GM12874 (cell line): ENCODE measurements around the gene PEX11G.

Source experiments
- TF ChIP-seq, protein P1 (sequence below): IDR thresholded peaks from 2 replicates; pipeline ENCODE4 v1.5.1; 2011; ENCODE audit warnings: low read depth, mild to moderate bottlenecking, control low read depth, low read length, moderate library complexity; ENCODE audit not compliant: insufficient read depth

The PEX11G gene

DNA sequence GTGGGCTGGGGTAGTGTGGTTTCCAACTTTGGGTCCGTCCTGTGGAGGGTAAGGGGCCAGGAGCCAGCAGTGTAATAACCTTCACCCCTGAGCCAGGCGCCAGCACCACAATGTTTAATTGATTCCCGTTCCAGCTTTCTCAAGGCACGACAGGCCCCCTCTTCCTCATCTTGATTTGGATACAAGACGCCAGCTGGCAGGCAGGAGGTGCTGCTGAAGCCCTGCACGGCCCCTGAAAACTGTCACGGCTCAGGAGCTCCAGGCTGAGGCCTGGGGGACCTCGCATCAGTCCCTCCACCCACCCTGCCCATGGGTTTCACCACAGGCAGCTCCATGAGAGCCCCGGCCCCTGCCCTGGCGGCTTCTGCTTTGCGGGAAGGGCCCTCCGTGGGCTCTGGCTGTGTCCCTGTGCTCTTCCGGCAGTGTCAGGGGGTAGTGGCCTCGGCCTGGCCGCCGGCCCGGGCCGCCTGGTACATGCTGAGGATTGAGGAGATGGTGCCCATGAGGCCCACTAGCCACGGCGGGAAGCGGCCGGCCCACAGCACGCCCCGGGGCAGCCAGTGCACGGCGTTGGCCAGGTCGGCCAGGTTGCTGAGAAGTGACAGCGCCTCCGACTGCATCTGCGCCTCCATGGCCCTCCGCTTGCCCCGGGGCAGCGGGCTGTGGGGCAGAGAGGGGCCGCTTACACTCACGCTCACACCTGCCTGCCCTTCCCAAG is 11.9 kb downstream of the PEX11G start:
- TF ChIP-seq, protein P1, sequence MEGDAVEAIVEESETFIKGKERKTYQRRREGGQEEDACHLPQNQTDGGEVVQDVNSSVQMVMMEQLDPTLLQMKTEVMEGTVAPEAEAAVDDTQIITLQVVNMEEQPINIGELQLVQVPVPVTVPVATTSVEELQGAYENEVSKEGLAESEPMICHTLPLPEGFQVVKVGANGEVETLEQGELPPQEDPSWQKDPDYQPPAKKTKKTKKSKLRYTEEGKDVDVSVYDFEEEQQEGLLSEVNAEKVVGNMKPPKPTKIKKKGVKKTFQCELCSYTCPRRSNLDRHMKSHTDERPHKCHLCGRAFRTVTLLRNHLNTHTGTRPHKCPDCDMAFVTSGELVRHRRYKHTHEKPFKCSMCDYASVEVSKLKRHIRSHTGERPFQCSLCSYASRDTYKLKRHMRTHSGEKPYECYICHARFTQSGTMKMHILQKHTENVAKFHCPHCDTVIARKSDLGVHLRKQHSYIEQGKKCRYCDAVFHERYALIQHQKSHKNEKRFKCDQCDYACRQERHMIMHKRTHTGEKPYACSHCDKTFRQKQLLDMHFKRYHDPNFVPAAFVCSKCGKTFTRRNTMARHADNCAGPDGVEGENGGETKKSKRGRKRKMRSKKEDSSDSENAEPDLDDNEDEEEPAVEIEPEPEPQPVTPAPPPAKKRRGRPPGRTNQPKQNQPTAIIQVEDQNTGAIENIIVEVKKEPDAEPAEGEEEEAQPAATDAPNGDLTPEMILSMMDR = no peak

DNA sequence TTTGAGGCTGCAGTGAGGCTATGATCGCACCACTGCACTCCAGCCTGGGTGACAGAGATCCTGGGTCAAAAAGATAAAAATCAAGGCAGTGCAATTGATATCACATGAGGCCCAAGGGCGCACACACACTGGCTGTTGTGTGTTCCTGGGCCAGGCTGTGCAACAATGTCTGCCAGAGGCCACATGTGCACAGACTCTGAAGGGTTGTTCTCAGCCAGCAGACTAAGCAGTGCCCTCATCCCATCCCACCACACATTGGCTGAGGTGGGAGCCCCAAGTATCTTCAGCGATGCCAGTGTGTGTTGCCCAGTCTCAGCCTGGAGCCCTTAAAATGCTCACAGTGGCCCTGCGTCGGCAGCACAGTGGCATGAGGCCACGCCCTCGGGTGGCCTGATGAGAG is 12.6 kb downstream of the PEX11G start:
- TF ChIP-seq, protein P1 = no peak

DNA sequence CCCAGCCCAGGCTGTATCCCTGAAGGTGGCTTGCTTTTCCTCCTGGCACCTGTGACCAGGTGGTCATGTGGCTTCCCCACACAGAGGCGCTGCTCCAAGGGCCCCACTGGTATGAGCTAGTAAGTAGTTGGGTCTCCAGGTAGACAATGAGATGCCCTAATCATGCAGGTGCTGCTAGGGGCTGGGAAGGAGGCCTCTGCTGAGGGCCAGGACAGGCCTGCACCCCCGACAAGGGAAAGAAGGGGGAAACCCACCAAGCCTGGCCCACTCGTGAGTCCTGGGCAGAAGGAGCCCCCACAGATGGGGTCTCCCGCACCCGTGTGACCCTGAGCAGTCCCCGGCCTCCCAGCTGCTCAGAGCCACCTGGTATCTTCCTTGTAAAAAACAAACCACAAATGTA is 13.2 kb downstream of the PEX11G start:
- TF ChIP-seq, protein P1 = no peak

DNA sequence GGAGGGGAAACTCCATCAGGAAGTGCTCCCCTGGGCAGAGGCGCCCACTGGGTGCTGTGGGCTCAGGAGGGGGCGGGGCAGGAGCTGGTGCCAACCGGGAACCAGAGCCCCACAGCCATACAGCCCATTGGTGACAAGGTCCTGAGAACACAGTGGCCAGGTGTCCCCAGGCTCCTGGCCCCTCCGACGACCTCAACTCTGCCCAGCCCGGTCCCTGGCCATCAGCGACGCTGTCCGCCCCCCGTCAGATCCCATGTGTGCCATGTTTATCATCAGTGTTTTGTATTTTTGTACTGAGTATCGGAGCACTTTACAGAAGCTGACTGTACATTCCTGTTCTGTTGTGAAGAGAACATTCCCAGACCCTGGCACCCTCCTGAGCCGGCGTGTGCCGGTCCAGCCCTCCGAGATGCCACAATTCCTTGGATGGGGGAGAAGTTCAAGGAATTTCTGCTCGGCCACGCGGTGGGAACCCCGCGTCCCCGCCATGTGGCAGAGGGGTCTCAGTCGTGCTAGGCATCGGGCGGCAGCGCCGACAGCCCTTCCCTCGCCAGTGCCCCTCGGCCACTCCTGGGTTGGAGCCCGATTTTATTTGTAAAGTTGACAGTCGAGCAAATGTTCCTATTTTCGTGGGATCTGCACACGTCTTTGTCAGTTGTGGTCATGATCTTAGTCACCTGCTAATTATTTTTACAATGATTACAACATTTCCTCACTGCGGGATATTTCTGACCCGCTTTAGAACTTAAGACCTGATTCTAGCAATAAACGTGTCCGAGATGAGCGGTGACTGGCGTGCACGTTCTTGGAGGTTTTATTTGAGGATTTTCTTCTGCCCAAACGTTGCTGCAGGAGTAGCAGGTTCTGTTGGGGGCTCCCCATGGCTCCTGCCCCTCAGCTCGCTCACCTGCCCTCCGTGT is 16.9 kb downstream of the PEX11G start:
- TF ChIP-seq, protein P1 = no peak

DNA sequence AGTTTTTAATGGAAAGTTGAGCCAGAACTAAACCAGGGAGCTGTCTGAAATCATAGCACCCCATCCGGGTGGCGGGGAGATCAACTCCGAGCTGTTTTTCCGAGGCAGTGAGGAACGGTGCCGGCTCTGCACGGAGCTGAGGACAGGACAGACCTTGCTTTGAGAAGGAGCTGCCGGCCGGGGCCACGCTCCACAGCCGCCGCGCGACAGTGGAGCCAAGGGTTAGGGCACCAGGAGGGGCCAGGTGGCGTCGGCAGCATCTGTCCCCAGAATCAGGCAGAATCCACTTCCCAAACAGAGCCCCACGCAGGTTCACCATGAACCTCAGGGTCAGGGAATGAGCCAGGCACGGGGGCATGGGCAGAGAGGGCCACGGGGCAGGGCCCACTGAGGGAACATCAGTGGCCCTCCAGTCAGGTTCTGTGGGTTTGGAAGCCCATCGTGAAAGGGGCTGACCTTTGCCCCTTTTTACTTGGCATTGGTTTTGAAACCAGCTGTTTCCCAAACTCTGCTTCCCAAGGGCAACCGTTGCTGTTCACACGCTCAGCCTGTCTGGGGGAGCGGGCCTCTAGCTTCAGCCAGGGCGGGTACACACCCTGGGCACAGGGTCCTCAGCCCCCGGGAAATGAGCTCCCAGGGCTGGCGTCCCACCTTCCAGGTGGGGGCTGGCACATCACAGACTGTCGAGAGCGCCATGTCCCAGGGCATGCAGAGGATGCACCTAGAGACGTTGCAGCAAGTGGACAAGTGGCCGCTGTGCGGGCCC is 18.1 kb downstream of the PEX11G start:
- TF ChIP-seq, protein P1 = no peak

DNA sequence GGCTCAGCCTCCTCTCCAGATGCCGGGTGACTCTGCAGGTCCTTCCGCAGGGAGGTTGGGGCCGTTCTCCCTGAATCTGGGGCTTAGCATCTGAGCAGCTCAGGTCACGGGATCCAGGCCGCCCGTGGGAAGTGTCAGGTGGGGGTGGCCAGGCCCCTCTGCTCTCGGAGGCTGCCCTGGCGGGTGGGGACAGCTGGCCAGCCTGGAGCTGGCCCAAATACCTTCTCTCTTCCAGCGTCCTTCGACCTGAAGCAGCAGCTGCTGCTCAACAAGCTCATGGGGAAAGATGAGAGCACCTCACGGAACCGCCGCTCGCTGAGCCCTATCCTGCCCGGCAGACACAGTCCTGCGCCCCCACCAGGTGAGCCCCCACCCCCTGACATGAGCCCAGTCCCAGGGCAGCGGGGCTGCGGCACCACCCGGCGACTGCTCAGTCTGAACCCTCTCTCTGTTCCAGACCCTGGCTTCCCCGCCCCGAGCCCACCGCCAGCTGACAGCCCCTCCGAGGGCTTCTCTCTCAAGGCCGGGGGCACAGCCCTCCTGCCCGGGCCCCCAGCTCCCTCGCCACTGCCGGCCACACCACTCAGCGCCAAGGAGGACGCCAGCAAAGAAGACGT is 19.1 kb downstream of the PEX11G start:
- TF ChIP-seq, protein P1 = no peak
